ENCODE results near the gene ZRANB2.

DNA sequence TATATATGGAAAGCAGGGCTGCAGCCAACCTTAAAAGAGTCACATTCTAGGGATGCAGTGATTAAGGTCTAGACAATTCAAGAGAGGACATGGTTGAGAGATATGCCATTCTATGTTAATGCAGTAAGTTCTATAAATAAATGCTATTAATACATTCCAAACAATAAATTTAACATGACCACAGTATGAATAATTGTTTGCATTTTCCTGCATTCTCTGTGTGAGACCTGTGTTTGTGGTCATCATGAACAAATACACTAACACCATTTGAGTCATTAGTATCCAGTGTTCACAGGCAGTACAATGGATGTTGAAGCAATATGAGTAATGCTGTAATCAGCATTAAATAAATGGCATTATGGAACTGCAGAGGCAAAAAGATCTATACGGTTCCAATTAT is 5.5 kb upstream of the ZRANB2 start:
- TF ChIP-seq RAD21 (IDR thresholded peaks at IDR 0.05) (no peak), TAF1 (conservative IDR thresholded peaks at IDR 0.05) (no peak), FOXA1 (IDR thresholded peaks at IDR 0.05) (no peak), JUND (IDR thresholded peaks at IDR 0.05) (no peak)
- TF ChIP-seq, protein P1, sequence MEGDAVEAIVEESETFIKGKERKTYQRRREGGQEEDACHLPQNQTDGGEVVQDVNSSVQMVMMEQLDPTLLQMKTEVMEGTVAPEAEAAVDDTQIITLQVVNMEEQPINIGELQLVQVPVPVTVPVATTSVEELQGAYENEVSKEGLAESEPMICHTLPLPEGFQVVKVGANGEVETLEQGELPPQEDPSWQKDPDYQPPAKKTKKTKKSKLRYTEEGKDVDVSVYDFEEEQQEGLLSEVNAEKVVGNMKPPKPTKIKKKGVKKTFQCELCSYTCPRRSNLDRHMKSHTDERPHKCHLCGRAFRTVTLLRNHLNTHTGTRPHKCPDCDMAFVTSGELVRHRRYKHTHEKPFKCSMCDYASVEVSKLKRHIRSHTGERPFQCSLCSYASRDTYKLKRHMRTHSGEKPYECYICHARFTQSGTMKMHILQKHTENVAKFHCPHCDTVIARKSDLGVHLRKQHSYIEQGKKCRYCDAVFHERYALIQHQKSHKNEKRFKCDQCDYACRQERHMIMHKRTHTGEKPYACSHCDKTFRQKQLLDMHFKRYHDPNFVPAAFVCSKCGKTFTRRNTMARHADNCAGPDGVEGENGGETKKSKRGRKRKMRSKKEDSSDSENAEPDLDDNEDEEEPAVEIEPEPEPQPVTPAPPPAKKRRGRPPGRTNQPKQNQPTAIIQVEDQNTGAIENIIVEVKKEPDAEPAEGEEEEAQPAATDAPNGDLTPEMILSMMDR (IDR thresholded peaks at IDR 0.05; ENCODE audit: low read depth, low read length, missing input control): no peak
- TF ChIP-seq, protein P2, sequence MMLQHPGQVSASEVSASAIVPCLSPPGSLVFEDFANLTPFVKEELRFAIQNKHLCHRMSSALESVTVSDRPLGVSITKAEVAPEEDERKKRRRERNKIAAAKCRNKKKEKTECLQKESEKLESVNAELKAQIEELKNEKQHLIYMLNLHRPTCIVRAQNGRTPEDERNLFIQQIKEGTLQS (IDR thresholded peaks at IDR 0.05): no peak
- TF ChIP-seq, protein P3, sequence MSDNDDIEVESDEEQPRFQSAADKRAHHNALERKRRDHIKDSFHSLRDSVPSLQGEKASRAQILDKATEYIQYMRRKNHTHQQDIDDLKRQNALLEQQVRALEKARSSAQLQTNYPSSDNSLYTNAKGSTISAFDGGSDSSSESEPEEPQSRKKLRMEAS (IDR thresholded peaks at IDR 0.05): no peak
- TF ChIP-seq, protein P4, sequence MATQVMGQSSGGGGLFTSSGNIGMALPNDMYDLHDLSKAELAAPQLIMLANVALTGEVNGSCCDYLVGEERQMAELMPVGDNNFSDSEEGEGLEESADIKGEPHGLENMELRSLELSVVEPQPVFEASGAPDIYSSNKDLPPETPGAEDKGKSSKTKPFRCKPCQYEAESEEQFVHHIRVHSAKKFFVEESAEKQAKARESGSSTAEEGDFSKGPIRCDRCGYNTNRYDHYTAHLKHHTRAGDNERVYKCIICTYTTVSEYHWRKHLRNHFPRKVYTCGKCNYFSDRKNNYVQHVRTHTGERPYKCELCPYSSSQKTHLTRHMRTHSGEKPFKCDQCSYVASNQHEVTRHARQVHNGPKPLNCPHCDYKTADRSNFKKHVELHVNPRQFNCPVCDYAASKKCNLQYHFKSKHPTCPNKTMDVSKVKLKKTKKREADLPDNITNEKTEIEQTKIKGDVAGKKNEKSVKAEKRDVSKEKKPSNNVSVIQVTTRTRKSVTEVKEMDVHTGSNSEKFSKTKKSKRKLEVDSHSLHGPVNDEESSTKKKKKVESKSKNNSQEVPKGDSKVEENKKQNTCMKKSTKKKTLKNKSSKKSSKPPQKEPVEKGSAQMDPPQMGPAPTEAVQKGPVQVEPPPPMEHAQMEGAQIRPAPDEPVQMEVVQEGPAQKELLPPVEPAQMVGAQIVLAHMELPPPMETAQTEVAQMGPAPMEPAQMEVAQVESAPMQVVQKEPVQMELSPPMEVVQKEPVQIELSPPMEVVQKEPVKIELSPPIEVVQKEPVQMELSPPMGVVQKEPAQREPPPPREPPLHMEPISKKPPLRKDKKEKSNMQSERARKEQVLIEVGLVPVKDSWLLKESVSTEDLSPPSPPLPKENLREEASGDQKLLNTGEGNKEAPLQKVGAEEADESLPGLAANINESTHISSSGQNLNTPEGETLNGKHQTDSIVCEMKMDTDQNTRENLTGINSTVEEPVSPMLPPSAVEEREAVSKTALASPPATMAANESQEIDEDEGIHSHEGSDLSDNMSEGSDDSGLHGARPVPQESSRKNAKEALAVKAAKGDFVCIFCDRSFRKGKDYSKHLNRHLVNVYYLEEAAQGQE (IDR thresholded peaks at IDR 0.05): no peak

All from liver (tissue), 3 donors.